AG08396 (cell line): ENCODE measurements around the gene SAT1.
A peak's percentile ranks its signal among the peaks of the same experiment; 100 is the strongest.
"Not testable (repeated sequence)": the region's sequence is repeated elsewhere in the genome, so short reads cannot be mapped to it uniquely, and the experiment has no call there.

Experiments
- DNase-seq: peaks from one replicate; pipeline ENCODE4 v3.0.0; 2012; ENCODE audit warnings: low spot score, mixed read lengths

The SAT1 gene

GRCh38 chrX:23782863-23783588, at the start of gene SAT1:
Gene SAT1, plus strand, starts transcription at chrX:23783173. Its CDS starts 179 bp downstream, at chrX:23783352.
- peak; percentile 87 for DNase-seq

GRCh38 chrX:23736030-23736429, 46.9 kb upstream of the SAT1 start:
- DNase-seq = no peak

GRCh38 chrX:23737413-23737812, 45.6 kb upstream of the SAT1 start:
- no peak for DNase-seq

GRCh38 chrX:23742174-23742696, 40.7 kb upstream of the SAT1 start:
- peak; percentile 72 for DNase-seq

GRCh38 chrX:23742697-23743622, 40.0 kb upstream of the SAT1 start, which contains the start of gene ACOT9:
Gene ACOT9, minus strand, starts transcription at chrX:23743276. Its CDS starts 132 bp downstream, at chrX:23743144.
- peak; percentile 92 for DNase-seq

GRCh38 chrX:23743623-23743971, 39.4 kb upstream of the SAT1 start:
- DNase-seq = not testable (repeated sequence)

GRCh38 chrX:23745786-23746185, 37.2 kb upstream of the SAT1 start:
- DNase-seq = no peak

GRCh38 chrX:23749129-23749528, 33.8 kb upstream of the SAT1 start:
- DNase-seq = no peak

- DNase-seq = no peak
Measured at GRCh38 chrX:23749576-23749975, 33.4 kb upstream of the SAT1 start.

GRCh38 chrX:23752740-23753415, 30.1 kb upstream of the SAT1 start:
- peak; percentile 27 for DNase-seq

- no peak for DNase-seq
Measured at GRCh38 chrX:23754664-23755063, 28.3 kb upstream of the SAT1 start.

- peak; percentile 38 for DNase-seq
Measured at GRCh38 chrX:23756165-23756564, 26.8 kb upstream of the SAT1 start.

- no peak for DNase-seq
Measured at GRCh38 chrX:23759821-23760220, 23.2 kb upstream of the SAT1 start.

- no peak for DNase-seq
Measured at GRCh38 chrX:23764188-23764984, 18.6 kb upstream of the SAT1 start.

- no peak for DNase-seq
Measured at GRCh38 chrX:23765449-23765848, 17.5 kb upstream of the SAT1 start.

- no peak for DNase-seq
Measured at GRCh38 chrX:23765868-23766267, 17.1 kb upstream of the SAT1 start.

GRCh38 chrX:23766650-23767551, 16.1 kb upstream of the SAT1 start:
- DNase-seq = no peak

- no peak for DNase-seq
Measured at GRCh38 chrX:23770142-23770541, 12.8 kb upstream of the SAT1 start.

GRCh38 chrX:23771086-23771485, 11.9 kb upstream of the SAT1 start:
- not testable (repeated sequence) for DNase-seq

- DNase-seq = no peak
Measured at GRCh38 chrX:23773601-23774175, 9.3 kb upstream of the SAT1 start.
